ENCODE data around the gene CBY2.

GRCh38 chr13:45700971-45701900, 884 bp upstream of the CBY2 start:
- TF ChIP-seq, protein P1, sequence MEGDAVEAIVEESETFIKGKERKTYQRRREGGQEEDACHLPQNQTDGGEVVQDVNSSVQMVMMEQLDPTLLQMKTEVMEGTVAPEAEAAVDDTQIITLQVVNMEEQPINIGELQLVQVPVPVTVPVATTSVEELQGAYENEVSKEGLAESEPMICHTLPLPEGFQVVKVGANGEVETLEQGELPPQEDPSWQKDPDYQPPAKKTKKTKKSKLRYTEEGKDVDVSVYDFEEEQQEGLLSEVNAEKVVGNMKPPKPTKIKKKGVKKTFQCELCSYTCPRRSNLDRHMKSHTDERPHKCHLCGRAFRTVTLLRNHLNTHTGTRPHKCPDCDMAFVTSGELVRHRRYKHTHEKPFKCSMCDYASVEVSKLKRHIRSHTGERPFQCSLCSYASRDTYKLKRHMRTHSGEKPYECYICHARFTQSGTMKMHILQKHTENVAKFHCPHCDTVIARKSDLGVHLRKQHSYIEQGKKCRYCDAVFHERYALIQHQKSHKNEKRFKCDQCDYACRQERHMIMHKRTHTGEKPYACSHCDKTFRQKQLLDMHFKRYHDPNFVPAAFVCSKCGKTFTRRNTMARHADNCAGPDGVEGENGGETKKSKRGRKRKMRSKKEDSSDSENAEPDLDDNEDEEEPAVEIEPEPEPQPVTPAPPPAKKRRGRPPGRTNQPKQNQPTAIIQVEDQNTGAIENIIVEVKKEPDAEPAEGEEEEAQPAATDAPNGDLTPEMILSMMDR (conservative IDR thresholded peaks at IDR 0.05; ENCODE audit: low read depth, low read length), result no peak
- no peak for TF ChIP-seq POLR2A (IDR thresholded peaks at IDR 0.05; ENCODE audit: low read depth, low read length)
- TF ChIP-seq FOS (IDR thresholded peaks at IDR 0.05; ENCODE audit: low read depth, low read length), result no peak

All from IMR-90 (cell line).